ENCODE measurements around the gene PARG.

- TF ChIP-seq, protein P1, sequence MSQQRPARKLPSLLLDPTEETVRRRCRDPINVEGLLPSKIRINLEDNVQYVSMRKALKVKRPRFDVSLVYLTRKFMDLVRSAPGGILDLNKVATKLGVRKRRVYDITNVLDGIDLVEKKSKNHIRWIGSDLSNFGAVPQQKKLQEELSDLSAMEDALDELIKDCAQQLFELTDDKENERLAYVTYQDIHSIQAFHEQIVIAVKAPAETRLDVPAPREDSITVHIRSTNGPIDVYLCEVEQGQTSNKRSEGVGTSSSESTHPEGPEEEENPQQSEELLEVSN (IDR thresholded peaks at IDR 0.05; ENCODE audit: borderline replicate concordance in 1 of 2, extremely low read depth in 1 of 2, insufficient read depth in 1 of 2, insufficient read length in 1 of 2, low read depth in 1 of 2, low read length in 1 of 2, poor library complexity in 1 of 2, severe bottlenecking in 1 of 2): no peak
- no peak for TF ChIP-seq EGR1 (conservative IDR thresholded peaks at IDR 0.05)
- no peak for TF ChIP-seq POLR2AphosphoS2 (IDR thresholded peaks at IDR 0.05; ENCODE audit: low read length)
- TF ChIP-seq, protein P2, sequence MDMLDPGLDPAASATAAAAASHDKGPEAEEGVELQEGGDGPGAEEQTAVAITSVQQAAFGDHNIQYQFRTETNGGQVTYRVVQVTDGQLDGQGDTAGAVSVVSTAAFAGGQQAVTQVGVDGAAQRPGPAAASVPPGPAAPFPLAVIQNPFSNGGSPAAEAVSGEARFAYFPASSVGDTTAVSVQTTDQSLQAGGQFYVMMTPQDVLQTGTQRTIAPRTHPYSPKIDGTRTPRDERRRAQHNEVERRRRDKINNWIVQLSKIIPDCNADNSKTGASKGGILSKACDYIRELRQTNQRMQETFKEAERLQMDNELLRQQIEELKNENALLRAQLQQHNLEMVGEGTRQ (CRISPR knock-in tag; IDR thresholded peaks at IDR 0.05): no peak
These were observed 166.8 kb downstream of the PARG start for GRCh38 chr10:49775014-49775413.

All from K562 (cell line).